ENCODE measurements around the gene RERG. TPM values are rescaled to one million over a fixed set of nuclear protein-coding genes. Genes with fewer than 3 reads are reported as not detected.

RERG gene
- polyA plus RNA-seq, 3 donors: not detected

DNA sequence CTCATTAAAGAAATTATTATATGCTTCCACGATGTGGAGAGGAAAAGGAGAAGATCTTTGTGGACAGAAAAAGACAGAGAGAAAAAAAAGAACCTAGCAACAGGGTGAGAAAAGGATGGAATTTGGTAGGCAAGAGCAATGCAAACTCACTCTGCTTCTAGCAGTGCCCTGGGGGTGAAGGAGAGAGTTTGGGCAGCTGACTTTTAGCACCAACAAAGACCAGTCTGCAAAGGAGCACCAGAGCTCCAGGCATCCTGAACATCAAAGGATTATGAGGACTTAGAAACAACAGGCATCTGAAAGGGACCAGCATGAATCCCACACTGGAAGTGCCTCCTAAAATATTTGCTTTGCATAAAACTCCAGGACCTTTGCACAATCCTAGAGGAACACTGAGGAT lies 32.8 kb upstream of the RERG start:
- no peak for DNase-seq
- Histone ChIP-seq H3K79me2 (ENCODE audit: insufficient read depth, low read length) (no peaks in the 10 kb centered on the region), H3K27ac (ENCODE audit: low read depth in 1 of 2, low read length in 2 of 2) (no peak overlapping the region), H3K4me3 (replicated peaks in 1 of 3; ENCODE audit: low read depth in 2 of 3, low read length in 3 of 3) (no peak overlapping the region), H3K4me2 (replicated peaks; ENCODE audit: extremely low read depth, low read length, poor library complexity, severe bottlenecking) (no peak overlapping the region), H4K20me1 (ENCODE audit: insufficient read depth, low read length) (no peaks in the 10 kb centered on the region), H3K9ac (ENCODE audit: insufficient read depth, low read length, poor library complexity, severe bottlenecking) (no peak overlapping the region), H2AFZ (ENCODE audit: insufficient read depth, low read depth, low read length, poor library complexity, severe bottlenecking) (no peak overlapping the region), H3K36me3 (replicated peaks in 1 of 2; ENCODE audit: control insufficient read depth in 1 of 2, insufficient read depth in 2 of 2, low read length in 2 of 2) (no peaks in the 10 kb centered on the region), H3K9me3 (replicated peaks in 1 of 2; ENCODE audit: control insufficient read depth in 1 of 2, insufficient read depth in 1 of 2, low read length in 2 of 2) (no peaks in the 10 kb centered on the region), H3K4me1 (ENCODE audit: control insufficient read depth in 1 of 2, insufficient read depth in 2 of 2, low read length in 2 of 2) (peaks cover 0 to 6% of the 10 kb centered on the region in 2 donors), H3K27me3 (ENCODE audit: control insufficient read depth in 2 of 2, insufficient read depth in 2 of 2, low read length in 2 of 2) (peaks cover 2% of the 10 kb centered on the region in 2 donors)
- Mint-ChIP-seq H3K4me3 (no peak overlapping the region), H3K4me1 (peaks cover 9% of the 10 kb centered on the region), H3K36me3 (no peaks in the 10 kb centered on the region), H3K9me3 (peaks cover 0 to 6% (median 3%) of the 10 kb centered on the region in 7 donors), H3K27me3 (ENCODE audit: low read depth in 3 of 3) (peaks cover 6 to 11% (median 7%) of the 10 kb centered on the region in 3 donors), H3K27ac (no peak overlapping the region)
- no CpG with 5 or more reads among the region's 1 CpG for WGBS (ENCODE audit: insufficient coverage)
- TF ChIP-seq, protein P1, sequence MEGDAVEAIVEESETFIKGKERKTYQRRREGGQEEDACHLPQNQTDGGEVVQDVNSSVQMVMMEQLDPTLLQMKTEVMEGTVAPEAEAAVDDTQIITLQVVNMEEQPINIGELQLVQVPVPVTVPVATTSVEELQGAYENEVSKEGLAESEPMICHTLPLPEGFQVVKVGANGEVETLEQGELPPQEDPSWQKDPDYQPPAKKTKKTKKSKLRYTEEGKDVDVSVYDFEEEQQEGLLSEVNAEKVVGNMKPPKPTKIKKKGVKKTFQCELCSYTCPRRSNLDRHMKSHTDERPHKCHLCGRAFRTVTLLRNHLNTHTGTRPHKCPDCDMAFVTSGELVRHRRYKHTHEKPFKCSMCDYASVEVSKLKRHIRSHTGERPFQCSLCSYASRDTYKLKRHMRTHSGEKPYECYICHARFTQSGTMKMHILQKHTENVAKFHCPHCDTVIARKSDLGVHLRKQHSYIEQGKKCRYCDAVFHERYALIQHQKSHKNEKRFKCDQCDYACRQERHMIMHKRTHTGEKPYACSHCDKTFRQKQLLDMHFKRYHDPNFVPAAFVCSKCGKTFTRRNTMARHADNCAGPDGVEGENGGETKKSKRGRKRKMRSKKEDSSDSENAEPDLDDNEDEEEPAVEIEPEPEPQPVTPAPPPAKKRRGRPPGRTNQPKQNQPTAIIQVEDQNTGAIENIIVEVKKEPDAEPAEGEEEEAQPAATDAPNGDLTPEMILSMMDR (IDR thresholded peaks at IDR 0.05): no peak
- intact Hi-C loops (cut with micrococcal nuclease): no loop called here

DNA sequence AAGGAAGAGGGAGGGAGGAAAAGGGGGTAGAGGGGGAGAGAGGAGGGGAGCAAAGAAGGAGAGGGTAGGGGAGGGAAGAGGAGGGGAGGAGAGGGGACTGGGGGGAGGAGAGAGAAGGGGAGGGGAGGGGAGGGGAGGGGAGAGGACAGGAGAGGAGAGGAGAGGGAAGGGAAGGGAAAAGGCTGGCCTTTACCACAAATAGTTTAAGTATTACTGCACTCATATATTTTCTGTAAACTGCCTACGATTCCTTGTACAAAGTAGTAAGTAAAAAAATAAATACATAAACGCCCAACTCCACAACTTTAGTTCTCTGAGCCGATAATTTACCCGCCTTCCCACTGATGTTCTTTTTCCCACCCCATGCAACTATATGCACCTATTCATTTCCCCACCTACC lies 23.7 kb upstream of the RERG start:
- no peak overlapping the region for H3K27ac Mint-ChIP-seq
- H3K27me3 ChIP-seq (ENCODE audit: control insufficient read depth in 2 of 2, insufficient read depth in 2 of 2, low read length in 2 of 2): peaks cover 0 to 5% of the 10 kb centered on the region in 2 donors
- H3K9me3 Mint-ChIP-seq: peaks cover 0 to 18% (median 4%) of the 10 kb centered on the region in 7 donors
- H3K27me3 Mint-ChIP-seq (ENCODE audit: low read depth in 3 of 3): peaks cover 4 to 8% (median 5%) of the 10 kb centered on the region in 3 donors
- TF ChIP-seq, protein P1 (IDR thresholded peaks at IDR 0.05): no peak
- H3K4me1 Mint-ChIP-seq: no peaks in the 10 kb centered on the region
- H3K4me3 Mint-ChIP-seq: no peak overlapping the region
- no peak overlapping the region for H3K27ac ChIP-seq (ENCODE audit: low read depth in 1 of 2, low read length in 2 of 2)
- no peaks in the 10 kb centered on the region for H3K4me1 ChIP-seq (ENCODE audit: control insufficient read depth in 1 of 2, insufficient read depth in 2 of 2, low read length in 2 of 2)
- no peaks in the 10 kb centered on the region for H3K36me3 ChIP-seq (replicated peaks in 1 of 2; ENCODE audit: control insufficient read depth in 1 of 2, insufficient read depth in 2 of 2, low read length in 2 of 2)
- no peak for DNase-seq
- H3K4me2 ChIP-seq (replicated peaks; ENCODE audit: extremely low read depth, low read length, poor library complexity, severe bottlenecking): no peak overlapping the region
- H4K20me1 ChIP-seq (ENCODE audit: insufficient read depth, low read length): no peaks in the 10 kb centered on the region
- no CpG with 5 or more reads among the region's 4 CpGs for WGBS (ENCODE audit: insufficient coverage)
- intact Hi-C loops (cut with micrococcal nuclease): no loop called here
- H2AFZ ChIP-seq (ENCODE audit: insufficient read depth, low read depth, low read length, poor library complexity, severe bottlenecking): no peak overlapping the region
- no peak overlapping the region for H3K4me3 ChIP-seq (replicated peaks in 1 of 3; ENCODE audit: low read depth in 2 of 3, low read length in 3 of 3)
- no peak overlapping the region for H3K9ac ChIP-seq (ENCODE audit: insufficient read depth, low read length, poor library complexity, severe bottlenecking)
- H3K79me2 ChIP-seq (ENCODE audit: insufficient read depth, low read length): no peaks in the 10 kb centered on the region
- H3K36me3 Mint-ChIP-seq: no peaks in the 10 kb centered on the region
- no peaks in the 10 kb centered on the region for H3K9me3 ChIP-seq (replicated peaks in 1 of 2; ENCODE audit: control insufficient read depth in 1 of 2, insufficient read depth in 1 of 2, low read length in 2 of 2)

Measured in CD14-positive monocyte (primary cell).